ENCODE results near the gene ZIC1. TPM values are rescaled to one million over a fixed set of nuclear protein-coding genes. Genes with fewer than 3 reads are reported as not detected.

The ZIC1 gene
- total RNA-seq, 1 donor from 2014 or later = 31.7 TPM

GRCh38 chr3:147408188-147409100 lies 721 bp upstream of the ZIC1 start:
- DNase-seq (ENCODE audit: low read depth) = peak; percentile 72

DNA sequence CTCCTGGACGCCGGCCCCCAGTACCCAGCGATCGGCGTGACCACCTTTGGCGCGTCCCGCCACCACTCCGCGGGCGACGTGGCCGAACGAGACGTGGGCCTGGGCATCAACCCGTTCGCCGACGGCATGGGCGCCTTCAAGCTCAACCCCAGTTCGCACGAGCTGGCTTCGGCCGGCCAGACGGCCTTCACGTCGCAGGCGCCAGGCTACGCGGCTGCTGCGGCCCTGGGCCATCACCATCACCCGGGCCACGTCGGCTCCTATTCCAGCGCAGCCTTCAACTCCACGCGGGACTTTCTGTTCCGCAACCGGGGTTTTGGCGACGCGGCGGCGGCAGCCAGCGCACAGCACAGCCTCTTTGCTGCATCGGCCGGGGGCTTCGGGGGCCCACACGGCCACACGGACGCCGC lies 956 bp downstream of the ZIC1 start:
- DNase-seq (ENCODE audit: low read depth) = peak; percentile 47

- DNase-seq (ENCODE audit: low read depth) = peak; percentile 89
Measured at GRCh38 chr3:147410526-147411237, 1.5 kb downstream of the ZIC1 start.

GRCh38 chr3:147411238-147411814 lies 2.2 kb downstream of the ZIC1 start:
- DNase-seq (ENCODE audit: low read depth) = peak; percentile 75

DNA sequence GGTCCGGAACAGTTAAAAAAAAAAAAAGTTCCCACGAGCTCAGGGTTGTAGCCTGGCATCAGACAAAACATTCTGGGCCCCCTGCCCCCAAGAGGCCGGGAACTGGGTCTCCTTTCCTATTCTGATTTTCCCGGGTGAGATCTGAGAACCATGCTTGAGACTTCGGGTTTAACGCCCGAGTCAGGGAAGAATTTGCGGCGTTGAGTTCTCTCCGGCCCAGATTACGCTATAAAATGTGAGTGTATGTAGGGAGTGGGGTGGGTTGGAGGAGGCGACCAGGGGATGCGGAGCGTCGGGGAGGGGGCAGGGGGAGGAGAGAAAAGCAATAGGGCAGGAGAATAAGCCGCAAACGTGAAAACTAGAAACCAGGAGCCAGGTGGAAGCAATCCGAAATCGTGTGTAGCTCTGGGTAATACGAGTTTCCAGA lies 2.7 kb downstream of the ZIC1 start:
- peak; percentile 54 for DNase-seq (ENCODE audit: low read depth)

DNA sequence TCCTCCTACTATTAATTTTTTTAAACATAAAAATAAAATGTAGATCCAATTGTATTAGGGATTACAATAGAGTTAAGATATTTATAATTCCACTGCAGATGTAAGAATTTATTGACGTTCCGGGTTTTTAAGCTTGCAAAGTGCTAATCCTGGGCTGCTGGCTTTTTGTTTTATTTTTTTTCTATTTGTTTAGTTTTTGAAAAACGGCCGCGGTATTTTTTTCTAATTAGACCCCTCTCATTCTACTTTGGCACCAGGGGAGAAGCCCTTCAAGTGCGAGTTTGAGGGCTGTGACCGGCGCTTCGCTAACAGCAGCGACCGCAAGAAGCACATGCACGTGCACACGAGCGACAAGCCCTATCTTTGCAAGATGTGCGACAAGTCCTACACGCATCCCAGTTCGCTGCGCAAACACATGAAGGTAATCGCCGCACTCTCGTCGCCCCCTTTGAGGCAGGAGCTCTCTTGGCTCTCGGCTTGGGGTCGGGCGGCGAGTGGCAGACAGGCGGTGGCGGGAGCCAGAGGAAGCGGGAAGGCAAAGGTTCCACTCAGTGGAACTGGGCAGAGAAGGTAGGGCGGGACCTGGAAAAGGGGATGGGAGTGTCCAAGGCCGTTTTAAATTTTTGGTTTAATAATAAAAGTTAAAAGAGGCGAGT lies 3.2 kb downstream of the ZIC1 start:
- DNase-seq (ENCODE audit: low read depth) = peak; percentile 56

GRCh38 chr3:147412917-147413685 lies 3.9 kb downstream of the ZIC1 start:
- DNase-seq (ENCODE audit: low read depth) = peak; percentile 56

GRCh38 chr3:147413686-147414389 lies 4.7 kb downstream of the ZIC1 start:
- DNase-seq (ENCODE audit: low read depth) = no peak

DNA sequence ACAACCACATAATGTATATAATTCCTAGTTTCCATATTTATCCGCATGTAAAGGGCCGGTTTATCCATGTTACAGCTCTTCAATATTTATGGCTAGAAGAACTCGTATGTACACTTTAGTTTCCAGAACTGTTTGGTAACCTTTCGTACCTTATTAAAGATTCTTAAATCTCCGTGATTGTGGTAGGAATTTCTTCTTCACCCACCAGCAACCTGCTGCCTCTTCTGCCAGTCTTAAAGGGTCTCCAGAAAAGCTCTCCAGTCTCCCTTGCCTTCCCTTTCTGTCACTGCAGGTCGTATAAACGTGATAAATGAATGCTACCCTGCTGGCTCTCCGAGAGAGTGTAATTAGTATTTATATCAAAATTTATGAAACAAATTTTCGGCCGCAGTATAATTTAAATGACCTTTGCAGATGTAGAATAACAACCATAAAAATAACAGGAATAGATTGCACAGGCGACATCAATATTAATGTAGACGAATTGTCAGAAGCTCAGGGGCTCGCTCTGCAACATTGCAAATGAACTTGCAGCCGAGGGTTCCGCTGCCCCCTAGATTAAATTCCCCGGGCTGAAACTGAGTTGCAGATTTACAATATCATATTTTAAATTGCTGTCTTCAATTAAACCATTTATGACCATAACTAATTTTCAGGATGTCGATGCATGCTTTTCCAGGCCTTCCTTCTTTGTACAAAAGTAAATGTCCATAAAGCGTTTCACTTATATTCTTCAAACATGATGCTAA lies 5.4 kb downstream of the ZIC1 start:
- DNase-seq (ENCODE audit: low read depth) = no peak

DNA sequence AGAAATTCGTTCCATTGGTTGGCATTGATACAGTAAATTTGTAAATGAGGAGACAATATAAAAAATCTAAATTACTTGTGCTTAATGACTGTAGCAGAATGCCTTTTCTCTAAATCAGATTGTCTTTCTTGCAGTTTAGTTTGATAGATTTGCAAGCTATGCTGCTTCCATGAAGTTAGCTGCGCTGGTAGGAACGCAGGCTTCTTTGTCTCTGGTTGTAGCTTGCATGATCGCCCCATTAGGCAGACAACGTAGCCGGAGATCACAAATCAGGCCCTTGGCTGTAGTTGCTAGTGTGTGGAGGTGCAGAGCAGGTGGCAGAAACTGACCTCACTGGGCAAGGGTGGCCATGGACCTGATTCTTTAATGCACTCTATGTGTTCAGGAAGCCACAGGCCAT lies 6.1 kb downstream of the ZIC1 start:
- no peak for DNase-seq (ENCODE audit: low read depth)

- no peak for DNase-seq (ENCODE audit: low read depth)
Measured at GRCh38 chr3:147415874-147416273, 6.7 kb downstream of the ZIC1 start.

DNA sequence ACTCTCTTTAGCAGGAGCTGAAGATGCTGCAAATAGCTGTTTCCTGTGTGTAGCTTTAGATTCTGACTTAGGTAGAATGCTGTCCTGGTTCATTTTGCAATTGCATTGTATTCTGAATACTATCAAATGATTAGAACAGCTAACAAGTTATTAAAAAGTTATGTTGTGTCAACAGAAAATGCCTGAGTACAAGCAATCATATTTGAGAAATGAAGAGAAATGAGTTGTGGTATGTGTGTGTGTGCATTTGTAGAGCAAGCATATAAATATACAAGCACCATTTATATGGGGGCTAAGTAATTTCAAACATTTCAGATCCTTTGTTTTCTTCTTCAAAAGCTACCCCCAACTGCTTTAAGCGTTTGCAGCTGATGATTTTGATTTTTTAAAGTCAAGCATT lies 7.8 kb downstream of the ZIC1 start:
- no peak for DNase-seq (ENCODE audit: low read depth)

DNA sequence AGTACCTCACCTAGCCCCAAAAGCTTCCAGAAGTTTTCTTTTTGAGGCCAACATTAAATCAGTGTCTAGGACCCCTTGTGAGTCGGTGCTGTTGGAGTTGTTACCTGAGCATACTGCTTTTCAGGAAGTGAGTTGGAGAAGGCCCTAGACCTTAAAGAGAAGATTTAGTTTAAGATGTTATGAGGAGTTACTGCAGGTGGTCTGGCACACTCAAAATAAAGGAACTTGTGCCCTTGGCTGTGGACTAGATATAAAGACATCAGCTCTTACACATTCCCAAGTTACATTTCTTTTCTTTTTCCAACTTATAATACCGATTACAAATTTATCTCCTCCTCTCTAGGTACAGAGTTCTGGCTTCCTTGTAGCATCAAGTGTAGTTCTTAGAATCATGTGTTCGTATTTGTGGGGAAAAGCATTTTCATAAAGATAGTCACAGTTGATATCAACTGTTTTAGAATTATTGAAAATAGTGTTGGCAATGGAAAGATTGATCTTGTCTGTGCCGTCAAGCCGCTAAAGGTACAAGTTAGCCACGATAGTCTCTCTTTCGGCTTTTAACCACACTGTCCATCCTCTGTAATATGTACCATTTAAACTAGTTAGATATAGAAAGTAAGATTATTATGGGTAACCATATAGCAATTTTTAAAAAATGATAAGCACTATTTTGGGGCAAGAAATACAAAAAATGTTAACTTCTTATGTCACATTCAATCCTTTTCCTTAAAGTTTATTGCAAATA lies 8.6 kb downstream of the ZIC1 start:
- DNase-seq (ENCODE audit: low read depth) = no peak

GRCh38 chr3:147418371-147418781 lies 9.2 kb downstream of the ZIC1 start:
- peak; percentile 42 for DNase-seq (ENCODE audit: low read depth)

GRCh38 chr3:147418808-147419701 lies 9.9 kb downstream of the ZIC1 start:
- DNase-seq (ENCODE audit: low read depth) = peak; percentile 97

- no peak for DNase-seq (ENCODE audit: low read depth)
Measured at GRCh38 chr3:147419781-147420224, 10.6 kb downstream of the ZIC1 start.

Data from myocyte (in vitro differentiated cells).